ENCODE data around the gene PLCD4.
A peak's percentile ranks its signal among the peaks of the same experiment; 100 is the strongest.

Gene PLCD4

DNA sequence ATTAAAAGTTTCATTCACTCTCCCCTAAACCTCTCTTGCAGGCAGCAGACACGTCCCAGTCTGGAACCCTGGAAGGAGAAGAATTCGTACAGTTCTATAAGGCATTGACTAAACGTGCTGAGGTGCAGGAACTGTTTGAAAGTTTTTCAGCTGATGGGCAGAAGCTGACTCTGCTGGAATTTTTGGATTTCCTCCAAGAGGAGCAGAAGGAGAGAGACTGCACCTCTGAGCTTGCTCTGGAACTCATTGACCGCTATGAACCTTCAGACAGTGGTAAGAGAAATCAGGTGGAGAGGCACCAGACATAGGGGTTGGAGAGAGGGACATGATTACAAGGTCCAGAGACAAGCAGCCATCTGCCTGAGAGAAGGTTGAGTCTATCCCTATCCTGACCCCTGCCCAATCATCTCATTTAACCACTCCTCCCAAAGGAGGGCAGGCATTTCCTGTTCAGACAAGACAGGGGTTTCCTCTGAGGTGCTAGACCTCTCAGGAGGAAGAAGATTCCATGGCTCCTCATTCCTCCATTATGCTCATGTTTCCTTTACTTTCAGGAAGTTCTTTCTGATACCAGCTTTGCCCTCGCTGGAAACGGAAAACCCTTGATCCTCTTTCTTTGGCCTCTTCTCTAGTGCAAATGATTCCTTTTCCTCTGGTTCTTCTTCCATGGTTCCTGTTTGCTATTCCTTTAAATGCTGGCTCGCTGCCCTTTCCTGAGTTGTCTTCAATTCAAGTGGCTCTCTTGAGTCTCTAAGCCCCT lies 15.1 kb downstream of the PLCD4 start:
- no peak for DNase-seq

DNA sequence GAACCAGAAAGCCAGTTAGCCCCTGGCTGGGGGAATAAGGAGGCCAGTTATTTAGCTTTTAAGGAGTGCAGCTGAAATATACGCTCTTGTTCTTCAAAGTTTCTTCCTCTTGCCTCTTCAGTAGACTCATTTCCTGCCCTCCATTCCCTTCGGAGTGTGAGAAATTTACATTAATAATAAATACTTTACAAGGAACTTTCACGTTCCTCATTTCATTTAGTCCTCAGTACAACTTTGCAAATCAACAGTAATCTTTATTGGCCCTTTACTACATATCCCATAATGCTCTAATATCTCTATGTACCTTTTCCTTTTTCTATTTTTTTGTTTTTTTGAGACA lies 15.6 kb downstream of the PLCD4 start:
- DNase-seq = no peak

DNA sequence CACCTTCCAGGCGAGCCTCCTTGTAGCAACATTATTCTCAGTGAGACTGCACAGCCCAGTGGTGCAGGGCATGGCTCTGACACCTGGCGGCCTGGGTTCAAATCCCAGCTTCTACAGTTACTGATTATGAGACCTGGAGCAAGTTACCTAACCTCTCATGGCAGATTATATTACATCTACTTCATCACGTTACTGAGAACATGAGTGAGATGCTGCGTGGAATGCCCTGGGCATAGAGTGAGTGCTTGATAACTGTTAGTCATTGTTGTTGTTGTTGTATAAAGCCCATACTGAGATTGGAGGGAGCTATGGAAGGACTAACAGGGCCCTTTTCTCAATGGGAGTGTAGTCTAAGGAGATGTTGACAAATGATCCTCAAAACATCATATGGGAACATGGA lies 18.7 kb downstream of the PLCD4 start:
- DNase-seq = no peak

DNA sequence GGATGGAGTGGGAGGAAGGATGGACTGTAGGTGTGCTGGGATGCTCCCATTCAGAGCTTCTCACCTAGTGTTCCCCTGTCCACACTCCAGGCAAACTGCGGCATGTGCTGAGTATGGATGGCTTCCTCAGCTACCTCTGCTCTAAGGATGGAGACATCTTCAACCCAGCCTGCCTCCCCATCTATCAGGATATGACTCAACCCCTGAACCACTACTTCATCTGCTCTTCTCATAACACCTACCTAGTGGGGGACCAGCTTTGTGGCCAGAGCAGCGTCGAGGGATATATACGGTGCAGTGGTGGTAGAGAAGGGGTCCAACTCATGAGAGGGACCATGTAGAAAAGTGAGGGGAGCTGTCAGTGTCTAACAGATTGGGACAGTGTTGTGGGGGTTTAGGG lies 20.2 kb downstream of the PLCD4 start:
- no peak for DNase-seq

DNA sequence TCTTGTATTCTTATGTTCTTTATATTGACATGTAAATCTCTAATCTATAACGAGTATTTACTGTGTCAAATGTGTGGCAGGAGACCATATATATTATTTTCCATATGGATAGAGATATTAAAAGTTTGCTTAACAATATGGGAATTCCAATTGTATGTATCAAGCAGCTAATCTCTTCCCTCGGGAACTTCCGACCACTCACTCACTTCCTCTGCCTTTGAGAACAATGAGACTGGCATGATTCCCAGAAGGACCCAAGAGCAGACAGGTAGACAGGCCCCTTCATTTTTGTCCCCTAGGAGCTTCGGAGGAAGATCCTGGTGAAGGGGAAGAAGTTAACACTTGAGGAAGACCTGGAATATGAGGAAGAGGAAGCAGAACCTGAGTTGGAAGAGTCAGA lies 24.1 kb downstream of the PLCD4 start:
- DNase-seq = no peak

DNA sequence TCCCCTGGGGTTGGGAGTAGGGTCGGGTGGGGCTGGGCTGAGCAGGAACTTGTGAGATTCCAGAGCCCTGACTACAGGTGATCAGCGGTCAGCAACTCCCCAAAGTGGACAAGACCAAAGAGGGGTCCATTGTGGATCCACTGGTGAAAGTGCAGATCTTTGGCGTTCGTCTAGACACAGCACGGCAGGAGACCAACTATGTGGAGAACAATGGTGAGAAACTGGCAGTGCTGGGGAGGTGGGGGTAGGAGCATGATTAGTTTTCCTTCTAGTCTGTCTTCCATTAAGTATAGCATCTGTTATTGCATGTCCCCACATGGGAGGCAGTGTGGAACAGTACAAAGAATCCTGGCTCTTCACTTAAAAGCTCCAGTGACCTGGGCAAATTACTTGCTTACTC lies 28.0 kb downstream of the PLCD4 start:
- no peak for DNase-seq

DNA sequence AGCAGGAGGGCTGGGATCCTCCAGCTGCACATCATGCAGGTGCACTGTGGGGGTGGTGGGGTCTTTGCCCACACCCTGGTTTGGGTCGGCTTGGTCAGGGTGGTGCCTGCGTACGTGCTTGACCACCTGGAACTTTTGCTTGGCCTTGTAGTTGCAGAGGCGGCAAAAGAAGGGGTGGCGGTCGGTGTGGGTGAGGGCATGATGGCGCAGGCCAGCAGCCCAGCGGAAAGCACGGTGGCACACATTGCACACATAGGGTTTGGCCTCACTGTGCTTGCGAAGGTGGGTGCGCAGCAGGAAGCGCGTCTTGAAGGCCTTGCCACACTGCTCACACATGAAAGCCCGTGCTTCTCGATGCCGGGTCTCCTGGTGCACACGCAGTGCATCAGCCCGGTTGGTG lies 30.7 kb downstream of the PLCD4 start:
- DNase-seq = no peak

DNA sequence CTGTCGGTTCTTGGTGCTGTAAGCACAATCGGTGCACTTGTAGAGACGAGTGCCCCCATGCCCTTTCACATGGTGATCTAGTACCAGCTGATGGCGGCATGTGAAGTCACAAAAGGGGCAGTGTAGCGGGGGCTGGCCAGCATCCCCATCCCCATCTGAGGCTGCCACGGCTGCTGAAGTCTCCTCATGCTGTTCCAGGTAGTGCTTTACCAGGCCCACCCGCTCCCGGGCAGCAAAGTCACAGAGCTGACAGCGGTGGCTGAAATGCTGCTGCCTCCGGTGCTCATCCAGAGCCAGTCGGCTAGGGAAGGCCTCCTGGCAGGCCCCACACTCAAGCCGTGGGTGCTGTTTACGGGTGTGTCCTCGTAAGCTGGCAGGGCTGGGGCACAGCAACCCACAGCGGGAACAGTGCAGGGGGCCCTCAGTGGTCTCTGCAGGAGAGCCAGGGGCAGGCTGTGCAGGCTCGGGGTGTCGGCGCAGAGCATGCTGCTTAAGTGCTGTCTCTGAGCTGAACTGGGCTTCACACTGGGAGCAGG lies 34.5 kb downstream of the PLCD4 start:
- DNase-seq = no peak

DNA sequence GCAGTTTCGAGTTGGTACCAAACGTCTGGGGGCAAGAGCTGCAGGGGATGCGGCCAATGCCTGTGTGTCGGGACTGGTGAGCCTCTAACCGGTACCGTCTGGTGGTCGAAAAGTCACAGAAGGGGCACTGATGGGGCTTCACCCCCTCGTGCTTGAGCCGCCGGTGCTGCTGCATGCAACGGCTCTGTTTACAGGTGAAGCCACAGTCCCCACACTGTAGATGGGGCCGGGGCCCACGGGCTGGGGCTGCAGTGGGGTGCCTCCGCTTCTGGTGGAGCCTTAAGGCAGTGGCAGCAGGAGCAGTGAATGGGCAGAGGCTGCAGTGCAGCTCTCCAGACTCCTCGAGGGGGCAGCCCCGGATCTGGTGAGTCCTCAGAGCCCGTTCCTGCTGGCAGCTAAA lies 35.1 kb downstream of the PLCD4 start:
- DNase-seq = no peak

DNA sequence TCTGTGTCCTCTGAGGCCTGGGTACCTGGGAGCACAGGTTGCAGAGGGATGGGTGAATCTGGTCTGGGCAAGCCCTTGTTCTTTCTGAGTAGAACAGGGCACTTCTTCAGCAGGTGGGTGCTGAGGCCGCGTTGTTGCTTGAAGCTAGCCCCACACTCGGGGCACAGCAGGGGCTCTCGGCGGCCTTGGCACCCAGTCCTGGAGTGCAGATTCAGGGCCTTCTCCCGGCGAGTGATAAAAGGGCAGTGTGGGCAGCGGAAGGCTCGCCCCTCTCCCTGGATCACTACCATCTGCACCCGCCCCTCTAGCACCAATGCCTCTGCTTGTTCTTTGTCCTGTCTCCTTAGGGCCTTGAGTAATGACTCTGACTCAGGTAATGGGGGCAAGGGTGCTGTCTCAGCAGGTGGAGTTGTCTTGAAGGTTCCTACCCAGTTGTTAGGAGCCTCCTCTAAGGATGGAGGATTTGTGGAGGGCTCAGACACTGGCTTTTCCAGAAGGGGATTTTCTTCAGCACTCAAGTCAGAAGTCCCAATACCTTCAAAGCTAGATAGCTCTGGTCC lies 36.1 kb downstream of the PLCD4 start:
- DNase-seq = no peak

DNA sequence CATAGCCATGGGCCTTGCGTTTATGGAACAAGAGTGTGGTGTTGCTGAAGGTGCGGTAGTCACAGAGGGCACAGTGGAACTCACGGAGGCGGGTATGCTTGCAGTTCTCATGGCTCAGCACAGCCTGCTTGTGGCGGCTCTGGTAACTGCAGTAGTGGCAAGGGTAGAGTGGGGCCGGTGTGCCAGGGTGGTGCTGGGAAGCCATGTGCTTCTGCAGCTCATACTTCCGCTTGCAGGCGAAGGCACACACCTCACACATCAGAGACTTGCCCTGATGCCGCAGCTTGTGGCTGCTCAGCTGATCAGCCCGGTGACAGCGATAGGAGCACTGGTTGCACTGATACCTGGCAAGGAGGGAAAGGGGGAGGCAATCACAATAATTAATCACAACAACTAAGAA lies 37.0 kb downstream of the PLCD4 start:
- no peak for DNase-seq

DNA sequence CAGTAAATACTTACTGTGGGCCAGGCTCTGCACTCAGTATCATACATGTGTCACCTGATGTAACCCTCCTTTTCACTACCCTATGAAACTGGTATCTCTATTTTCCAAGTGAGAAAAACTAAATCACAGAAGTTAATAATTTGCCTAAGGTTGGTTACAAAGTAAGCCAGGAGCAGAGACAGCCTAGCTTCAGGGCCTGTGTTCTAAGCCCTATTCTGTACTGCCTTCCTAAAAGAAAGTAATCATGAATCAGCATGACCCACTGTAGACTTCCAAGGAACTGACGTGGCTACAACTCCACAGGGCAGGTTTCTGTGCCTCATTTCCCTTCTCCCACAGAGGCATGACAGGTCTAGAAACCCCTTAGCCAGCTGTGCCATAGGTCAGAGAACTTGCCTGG lies 37.4 kb downstream of the PLCD4 start:
- no peak for DNase-seq

DNA sequence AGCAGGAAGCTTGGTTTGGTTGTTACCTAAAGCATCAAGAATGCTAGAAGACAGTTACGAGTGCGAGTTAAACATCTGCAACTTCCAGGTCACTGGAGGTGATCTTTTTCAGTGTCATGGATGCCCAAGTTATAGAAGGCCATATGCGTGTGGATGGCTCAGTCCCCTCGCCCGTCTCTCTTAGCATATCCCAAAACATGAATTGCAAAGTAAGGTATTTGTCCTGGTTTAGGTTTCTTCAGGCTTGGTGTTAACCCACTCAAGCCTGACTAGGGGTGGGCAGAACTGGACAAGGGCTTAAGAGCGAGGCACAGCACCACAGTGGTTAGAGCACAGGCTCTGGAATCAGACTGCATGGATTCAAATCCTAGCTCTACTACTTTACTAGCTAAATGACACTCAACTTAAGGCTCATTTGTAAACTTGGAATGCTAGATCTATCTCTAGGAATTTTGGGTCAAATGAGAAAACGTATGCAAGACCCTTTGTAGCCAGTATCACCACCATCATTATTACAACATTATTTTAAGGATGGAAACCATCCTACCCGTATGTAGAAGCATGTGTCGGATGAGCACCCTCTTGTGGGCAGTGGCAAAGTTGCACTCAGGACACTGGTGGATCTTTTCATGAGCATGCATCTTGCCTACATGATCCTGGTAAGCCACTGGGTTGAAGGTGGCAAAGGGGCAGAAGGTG lies 40.5 kb downstream of the PLCD4 start:
- DNase-seq = peak; percentile 64

DNA sequence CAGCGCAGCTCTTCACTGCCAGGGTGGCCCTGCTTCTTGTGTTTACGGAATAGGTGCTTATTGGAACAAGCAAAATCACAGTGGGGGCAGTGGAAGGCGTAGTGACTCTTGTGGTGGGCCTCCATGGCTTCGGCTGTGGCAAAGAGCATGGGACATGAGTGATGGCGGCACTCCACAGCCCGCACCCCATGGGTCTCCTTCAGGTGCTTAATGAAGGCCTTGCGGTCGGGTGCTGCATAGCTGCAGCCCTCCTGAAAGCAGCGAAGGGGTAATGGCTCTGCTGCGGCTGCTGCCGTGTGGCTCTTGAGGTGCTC lies 41.0 kb downstream of the PLCD4 start:
- DNase-seq = no peak

DNA sequence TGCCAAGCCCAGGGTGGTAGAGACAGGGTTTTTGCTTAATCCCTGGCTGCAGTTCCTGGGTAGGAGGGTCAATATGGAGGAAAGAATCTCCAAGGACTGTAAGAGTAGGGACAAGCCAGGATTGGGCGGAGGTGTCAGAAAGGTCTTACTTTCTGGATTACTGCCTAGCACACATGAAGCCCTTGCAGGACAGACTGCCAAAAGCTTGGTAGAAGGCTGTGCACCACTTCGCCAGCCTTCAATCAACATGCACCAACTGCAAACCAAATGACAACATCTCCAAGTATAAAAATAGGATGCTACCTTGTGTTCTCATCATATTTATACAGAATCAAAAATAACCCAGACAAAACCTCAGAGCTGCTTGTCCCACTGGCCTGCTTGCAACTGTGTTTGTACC lies 48.1 kb downstream of the PLCD4 start:
- DNase-seq = no peak

DNA sequence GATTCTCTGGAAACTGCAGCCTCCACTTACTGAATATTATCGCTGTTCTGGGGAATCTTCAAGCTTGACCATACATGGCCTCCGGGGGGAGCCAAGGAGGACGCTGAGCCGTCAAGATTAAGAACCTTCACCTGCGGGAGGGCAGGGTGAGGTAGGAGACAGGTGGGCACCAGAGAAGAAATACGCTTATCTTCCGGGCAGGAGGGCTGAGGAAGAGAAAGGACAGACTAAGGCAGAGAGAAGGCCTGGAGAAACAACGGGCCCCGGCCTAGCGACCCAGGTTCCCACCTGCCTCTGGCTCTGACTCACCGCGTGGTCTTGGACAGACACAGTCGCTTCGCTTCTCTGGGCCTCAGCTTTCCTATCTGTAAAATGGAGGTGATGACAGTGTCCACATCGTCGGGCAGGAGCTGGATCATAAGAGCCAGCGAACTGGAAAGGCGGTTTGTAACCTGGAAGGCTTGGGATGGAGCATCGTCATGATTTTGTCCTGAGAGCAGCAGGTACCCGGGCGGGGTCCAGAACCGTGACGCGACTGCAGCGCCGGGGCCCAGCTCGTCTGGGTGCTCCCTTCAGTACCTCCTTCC lies 51.1 kb downstream of the PLCD4 start:
- DNase-seq = peak; percentile 62

DNA sequence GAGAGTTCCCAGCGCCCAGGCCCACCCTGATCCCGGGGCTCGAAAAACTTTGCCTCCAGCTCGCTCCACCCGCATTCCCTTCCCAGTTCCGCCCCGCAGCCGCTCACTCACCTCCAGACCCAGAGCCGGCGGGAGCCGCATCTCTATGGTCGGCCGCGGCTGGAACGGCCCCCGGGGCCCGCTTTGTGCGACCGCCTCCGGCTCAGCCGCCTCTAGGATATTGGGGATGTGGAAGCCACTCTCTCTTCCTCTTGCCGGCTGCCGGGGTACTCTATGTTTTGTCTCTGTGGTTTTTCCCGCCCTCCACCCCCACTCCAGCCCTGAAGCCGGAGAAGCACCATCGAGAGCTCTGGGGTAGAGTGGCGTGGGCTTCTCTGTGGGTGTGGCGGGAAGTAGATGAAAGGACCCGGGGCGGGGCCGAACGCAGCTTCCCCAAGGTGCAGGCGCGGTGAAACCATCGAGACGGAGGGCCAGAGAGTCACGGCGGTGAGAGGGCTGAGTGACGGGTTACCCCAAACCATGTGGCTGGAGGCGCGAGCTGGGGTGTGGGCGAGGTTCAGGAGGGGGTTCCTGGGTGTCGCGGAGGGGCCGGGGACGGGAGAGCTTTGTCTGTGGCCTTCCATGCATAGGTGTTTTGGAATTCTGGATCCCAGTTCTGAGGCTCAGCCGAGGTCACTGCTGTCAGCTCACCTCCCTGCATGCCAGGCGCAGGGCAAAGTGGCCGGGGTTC lies 51.7 kb downstream of the PLCD4 start, which contains the start of the genes BCS1L and ZNF142:
Gene BCS1L (plus strand): TSS at position 426 of the 730 bp plus-strand sequence. CDS start 1,305 bp downstream, outside the sequence.
Gene ZNF142 (minus strand): TSS at position 366 of the 730 bp plus-strand sequence. CDS start 3,194 bp downstream, outside the sequence.
- peak; percentile 97 for DNase-seq

DNA sequence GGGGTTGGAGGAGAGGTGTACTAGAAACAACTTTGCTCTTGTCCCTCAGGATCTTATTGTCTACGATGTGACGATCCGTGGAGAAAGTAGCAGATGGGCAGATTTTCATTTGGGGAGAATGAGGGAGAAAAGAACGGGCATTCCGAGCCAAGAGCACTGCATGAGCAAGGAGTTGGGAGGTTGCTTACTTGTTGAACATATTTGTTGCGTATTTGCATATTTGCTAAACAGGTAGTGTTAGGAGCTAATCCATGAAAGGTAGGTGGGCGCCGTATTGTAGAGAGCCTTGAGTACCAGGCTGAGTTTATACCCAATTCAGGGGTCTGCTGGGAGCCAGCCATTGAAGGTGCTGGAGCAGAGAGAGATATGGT lies 52.3 kb downstream of the PLCD4 start:
- no peak for DNase-seq

DNA sequence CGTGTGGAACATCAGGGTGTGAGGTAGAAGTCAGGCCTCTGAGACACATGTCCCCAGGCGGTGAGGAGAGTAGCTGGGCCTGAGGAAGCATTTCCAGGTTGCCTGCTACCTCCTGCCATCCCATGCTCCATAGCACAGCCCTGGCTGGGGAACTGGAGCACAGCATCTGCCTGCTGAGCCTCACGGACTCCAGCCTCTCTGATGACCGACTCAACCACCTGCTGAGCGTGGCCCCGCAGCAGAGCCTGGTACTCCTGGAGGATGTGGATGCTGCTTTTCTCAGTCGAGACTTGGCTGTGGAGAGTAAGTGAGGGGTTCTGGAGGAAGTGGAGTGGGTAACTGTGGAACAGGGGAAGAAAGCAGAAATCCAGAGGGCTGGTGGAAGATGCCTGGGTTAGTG lies 54.7 kb downstream of the PLCD4 start:
- no peak for DNase-seq

DNA sequence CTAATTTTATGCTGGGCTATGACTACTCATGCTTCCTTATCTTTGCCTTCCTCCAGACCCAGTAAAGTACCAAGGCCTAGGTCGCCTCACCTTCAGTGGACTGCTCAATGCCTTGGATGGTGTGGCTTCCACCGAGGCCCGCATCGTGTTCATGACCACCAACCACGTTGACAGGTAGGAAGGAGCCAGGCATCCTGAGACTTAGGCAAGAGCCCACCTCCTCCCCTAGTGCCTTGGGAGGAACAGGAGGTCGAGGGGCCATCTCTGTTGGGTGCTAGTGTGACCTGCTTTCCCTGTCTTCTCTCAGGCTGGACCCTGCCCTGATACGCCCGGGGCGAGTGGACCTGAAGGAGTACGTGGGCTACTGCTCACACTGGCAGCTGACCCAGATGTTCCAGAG lies 55.1 kb downstream of the PLCD4 start:
- DNase-seq = no peak

DNA sequence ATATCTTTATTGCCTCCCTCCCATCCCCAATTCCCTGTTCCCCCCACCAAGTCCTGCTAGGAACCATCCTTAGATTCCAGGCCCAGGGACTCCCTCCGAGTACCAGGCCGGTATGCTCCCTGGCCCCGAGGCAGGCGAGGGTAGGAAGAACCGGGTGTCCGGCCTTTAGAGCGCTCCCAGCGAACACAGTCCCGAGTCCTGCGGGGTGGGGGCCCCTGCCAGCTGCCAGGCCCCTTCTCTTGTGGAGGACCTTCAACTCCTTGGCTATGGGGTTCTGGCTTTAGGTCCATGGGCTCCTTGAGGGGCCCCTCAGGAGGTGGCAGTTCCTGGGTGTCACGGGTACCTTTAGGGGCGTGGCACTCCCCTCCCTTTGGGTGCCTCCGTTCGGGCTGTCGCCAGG lies 56.2 kb downstream of the PLCD4 start:
- no peak for DNase-seq

DNA sequence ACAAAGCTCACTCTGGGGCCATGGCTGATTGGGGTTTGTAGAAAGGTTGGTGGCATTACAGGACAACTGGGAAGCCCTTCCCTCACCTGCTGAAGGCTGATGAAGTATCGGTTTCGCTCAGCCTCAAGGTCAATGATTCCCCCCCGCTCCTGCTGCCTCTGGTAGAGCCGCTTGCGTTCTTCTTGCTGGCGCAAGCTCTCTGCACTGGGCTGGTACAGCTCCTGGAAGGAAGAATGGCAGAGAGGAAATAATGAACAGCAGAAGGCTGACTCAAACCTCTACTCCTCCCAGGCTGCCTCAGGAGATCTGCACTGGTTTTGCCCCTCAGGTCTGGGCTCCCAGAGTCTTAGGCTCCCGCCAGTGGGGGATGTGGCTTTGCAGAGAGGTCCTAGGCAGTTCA lies 57.0 kb downstream of the PLCD4 start:
- no peak for DNase-seq

DNA sequence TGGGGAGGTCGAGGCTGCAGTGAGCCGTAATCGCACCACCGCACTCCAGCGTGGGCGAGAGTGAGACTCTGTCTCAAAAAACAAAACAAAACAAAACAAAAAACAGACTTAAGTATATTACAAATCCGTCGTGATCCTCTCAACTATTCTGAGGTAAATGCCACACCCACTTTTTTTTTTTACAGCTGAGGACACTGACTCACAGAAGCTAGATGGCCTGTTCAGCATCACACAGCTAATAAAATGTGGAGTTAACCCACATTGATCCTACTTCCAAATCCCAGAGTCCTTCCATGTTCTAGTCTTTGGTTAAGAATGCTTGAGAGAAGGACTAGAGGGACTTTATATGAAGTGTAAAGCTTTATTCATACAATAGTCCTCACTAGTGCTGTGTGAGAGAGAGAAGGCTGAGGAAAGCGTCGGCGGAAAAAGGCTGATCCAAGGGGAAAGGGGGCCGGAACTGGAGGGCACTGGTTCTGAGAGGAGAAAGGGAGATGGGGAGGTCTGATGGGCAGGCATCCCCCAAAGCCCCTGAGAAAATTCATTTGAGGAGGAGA lies 63.5 kb downstream of the PLCD4 start:
- no peak for DNase-seq

Measured in activated CD4-positive, alpha-beta T cell treated with anti-CD3 and anti-CD28 coated beads, Interleukin-10, Interleukin-2, amounts not matched to agents 100 ng/mL and 50 ng/mL, durations not matched to agents 16 hours and 8 hours (primary cell).